Measurements from ENCODE around the gene TOGARAM1. TPM values are rescaled to one million over a fixed set of nuclear protein-coding genes. Genes with fewer than 3 reads are reported as not detected.

Gene TOGARAM1
- total RNA-seq, 2 experiments from 2014 or later = 5.5 to 7.9 TPM

DNA sequence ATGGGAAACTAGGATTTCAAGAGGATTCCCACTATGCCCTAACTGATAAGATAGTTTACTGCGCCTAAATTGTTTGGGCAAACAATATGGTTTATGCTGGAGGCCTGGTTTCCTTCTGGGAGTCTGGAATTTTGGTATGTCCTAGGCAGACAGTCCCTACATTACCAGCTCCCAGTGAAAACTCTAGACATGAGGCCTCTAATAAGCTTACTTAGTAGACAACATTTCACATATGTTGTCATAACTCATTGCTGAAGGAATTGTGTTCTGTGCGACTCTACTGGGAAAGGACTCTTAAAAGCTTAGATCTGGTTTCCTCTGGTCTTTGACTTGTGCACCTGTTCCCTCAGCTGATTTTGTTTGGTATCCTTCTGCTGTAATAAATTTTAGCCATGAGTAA, 104.0 kb downstream of the TOGARAM1 start:
- H3K9me3 Mint-ChIP-seq = no peaks in the 10 kb centered on the region
- H3K4me1 Mint-ChIP-seq (ENCODE audit: low read depth) = no peaks in the 10 kb centered on the region
- no peak overlapping the region for H3K4me3 Mint-ChIP-seq
- intact Hi-C loops (cut with micrococcal nuclease) = no loop called here
- no peak overlapping the region for H3K27ac Mint-ChIP-seq
- DNase-seq = no peak
- TF ChIP-seq CTCF (IDR thresholded peaks at IDR 0.05) = no peak
- ATAC-seq = no peak
- H3K36me3 Mint-ChIP-seq (ENCODE audit: low read depth) = peaks cover 6% of the 10 kb centered on the region
- ChIA-PET POLR2A (no interaction called here), CTCF (interaction anchor here (0.9 to 1.3 kb wide), 2 partner anchors 57 to 219 kb away, joined by 3 to 4 read pairs; no protein-coding TSS in a partner anchor)
- no peaks in the 10 kb centered on the region for H3K27me3 Mint-ChIP-seq

DNA sequence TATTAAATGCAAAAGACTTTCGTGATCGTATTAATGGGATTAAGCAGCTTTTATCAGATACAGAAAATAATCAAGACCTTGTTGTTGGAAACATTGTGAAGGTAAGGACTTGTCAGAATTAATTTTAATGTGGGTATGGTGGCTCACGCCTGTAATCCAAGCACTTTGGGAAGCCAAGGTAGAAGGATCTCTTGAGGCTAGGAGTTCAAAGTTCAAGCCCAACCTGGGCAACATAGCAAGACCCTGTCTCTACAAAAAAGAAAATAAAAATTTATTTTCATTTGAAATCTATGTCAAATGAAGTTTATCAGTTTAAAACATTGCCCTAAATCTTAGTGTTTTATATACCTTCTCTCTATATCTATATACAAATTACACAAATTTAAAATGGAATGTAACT, 104.7 kb downstream of the TOGARAM1 start:
- Mint-ChIP-seq H3K4me3 (no peak overlapping the region), H3K4me1 (ENCODE audit: low read depth) (no peaks in the 10 kb centered on the region), H3K27me3 (no peaks in the 10 kb centered on the region), H3K36me3 (ENCODE audit: low read depth) (peaks cover 6% of the 10 kb centered on the region), H3K27ac (no peak overlapping the region), H3K9me3 (no peaks in the 10 kb centered on the region)
- CTCF ChIA-PET = interaction anchor here (1.3 kb wide), 1 partner anchor 220 kb away, joined by 3 read pairs; no protein-coding TSS in a partner anchor
- ATAC-seq = no peak
- POLR2A ChIA-PET = no interaction called here
- intact Hi-C loops (cut with micrococcal nuclease) = no loop called here
- no peak for TF ChIP-seq CTCF (IDR thresholded peaks at IDR 0.05)
- no peak for DNase-seq

GRCh38 chr14:45068396-45068795, 106.4 kb downstream of the TOGARAM1 start:
- no peak overlapping the region for H3K27ac Mint-ChIP-seq
- H3K27me3 Mint-ChIP-seq = no peaks in the 10 kb centered on the region
- ATAC-seq (no peak), DNase-seq (no peak)
- H3K36me3 Mint-ChIP-seq (ENCODE audit: low read depth) = peaks cover 2% of the 10 kb centered on the region
- CTCF ChIA-PET = no interaction called here
- H3K4me3 Mint-ChIP-seq = no peak overlapping the region
- intact Hi-C loops (cut with micrococcal nuclease) = no loop called here
- no peak for TF ChIP-seq CTCF (IDR thresholded peaks at IDR 0.05)
- H3K9me3 Mint-ChIP-seq = no peaks in the 10 kb centered on the region
- no peaks in the 10 kb centered on the region for H3K4me1 Mint-ChIP-seq (ENCODE audit: low read depth)
- POLR2A ChIA-PET = no interaction called here

- POLR2A ChIA-PET = no interaction called here
- ATAC-seq = no peak
- no peak overlapping the region for H3K4me3 Mint-ChIP-seq
Measured at GRCh38 chr14:45070215-45070614, 108.2 kb downstream of the TOGARAM1 start.

DNA sequence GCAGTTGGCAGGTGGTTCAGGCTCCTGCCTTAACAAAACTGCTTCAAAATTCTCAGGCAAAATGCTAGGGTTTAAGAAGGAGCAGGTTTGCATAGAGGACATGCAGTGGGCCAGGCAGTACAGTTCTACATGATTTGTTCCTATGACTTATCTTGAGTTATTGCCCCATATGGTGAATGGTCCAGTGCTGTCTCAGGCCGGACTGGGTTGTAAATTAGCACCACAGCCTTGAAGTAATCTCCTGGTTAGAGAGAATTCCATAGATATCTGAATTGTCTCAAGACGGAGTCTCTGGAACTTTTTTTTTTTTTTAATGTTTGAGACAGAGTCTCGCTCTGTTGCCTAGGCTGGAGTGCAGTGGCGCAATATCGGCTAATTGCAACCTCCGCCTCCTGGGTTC, 110.1 kb downstream of the TOGARAM1 start:
- H3K4me3 Mint-ChIP-seq = no peak overlapping the region
- H3K9me3 Mint-ChIP-seq = no peaks in the 10 kb centered on the region
- TF ChIP-seq CTCF (IDR thresholded peaks at IDR 0.05) = no peak
- no peaks in the 10 kb centered on the region for H3K4me1 Mint-ChIP-seq (ENCODE audit: low read depth)
- no peaks in the 10 kb centered on the region for H3K27me3 Mint-ChIP-seq
- ChIA-PET POLR2A (no interaction called here), CTCF (interaction anchor here (1.4 kb wide), 1 partner anchor 11 kb away, joined by 4 read pairs; no protein-coding TSS in a partner anchor)
- H3K27ac Mint-ChIP-seq = no peak overlapping the region
- intact Hi-C loops (cut with micrococcal nuclease) = no loop called here
- ATAC-seq = no peak
- no peak for DNase-seq
- H3K36me3 Mint-ChIP-seq (ENCODE audit: low read depth) = peaks cover 2% of the 10 kb centered on the region

More at GRCh38 chr14:45070215-45070614, 108.2 kb downstream of the TOGARAM1 start:
- no peak for TF ChIP-seq CTCF (IDR thresholded peaks at IDR 0.05)
- no peaks in the 10 kb centered on the region for H3K4me1 Mint-ChIP-seq (ENCODE audit: low read depth)
- intact Hi-C loops (cut with micrococcal nuclease) = no loop called here
- DNase-seq = no peak
- H3K36me3 Mint-ChIP-seq (ENCODE audit: low read depth) = peaks cover 2% of the 10 kb centered on the region
- no peaks in the 10 kb centered on the region for H3K9me3 Mint-ChIP-seq
- H3K27me3 Mint-ChIP-seq = no peaks in the 10 kb centered on the region
- CTCF ChIA-PET = no interaction called here
- no peak overlapping the region for H3K27ac Mint-ChIP-seq

Data from activated CD8-positive, alpha-beta T cell treated with anti-CD3 and anti-CD28 coated beads for 36 hours (primary cell).